A673 (cell line): ENCODE measurements around the gene ZBTB16. TPM values are rescaled to one million over a fixed set of nuclear protein-coding genes. Genes with fewer than 3 reads are reported as not detected.

ENCODE experiments used
- BruUV-seq: library from RNA; stranded (reverse); fragments of 400-500 nt; replicated peaks from 2 replicates; lab custom pipeline; 2021; lab: Mats Ljungman, UMichigan
- CTCF ChIA-PET: fragments of 300-600 bp; sonication (Branson Sonifier 250); formaldehyde crosslinking; loops from one replicate; lab custom pipeline; 2022; ENCODE audit warnings: antibody characterized with exemption; lab: Charles Lee
- POLR2A ChIA-PET: fragments of 300-600 bp; sonication (Branson Sonifier 250); formaldehyde crosslinking; loops from one replicate; lab custom pipeline; 2022; ENCODE audit warnings: antibody characterized with exemption; ENCODE audit not compliant: low non-redundant PET; lab: Charles Lee
- DNase-seq: peaks from one replicate; pipeline ENCODE4 v3.0.0-alpha.2; 2015; ENCODE audit warnings: low spot score
- H3K27ac ChIP-seq: fragments of 200-600 bp; sonication (generic); 2 replicates; pipeline ENCODE4 v1.5.1; 2016; ENCODE audit warnings: mixed run types, low read depth, mild to moderate bottlenecking, mixed read lengths, antibody characterized with exemption, low read length; ENCODE audit not compliant: poor library complexity, severe bottlenecking
- H3K27me3 ChIP-seq: fragments of 200-600 bp; sonication (generic); replicated peaks from 2 replicates; pipeline ENCODE4 v1.6.1; 2017; ENCODE audit warnings: mixed run types, low read depth, mild to moderate bottlenecking, mixed read lengths, antibody characterized with exemption, low read length; ENCODE audit not compliant: insufficient read depth, poor library complexity
- H3K36me3 ChIP-seq: fragments of 200-600 bp; sonication (generic); 2 replicates; pipeline ENCODE4 v1.6.1; 2016; ENCODE audit warnings: mixed run types, mild to moderate bottlenecking, mixed read lengths, antibody characterized with exemption, low read length; ENCODE audit not compliant: insufficient read depth, poor library complexity, severe bottlenecking
- H3K4me1 ChIP-seq: fragments of 200-600 bp; sonication (generic); 2 replicates; pipeline ENCODE4 v1.6.1; 2017; ENCODE audit warnings: mixed run types, mild to moderate bottlenecking, mixed read lengths, antibody characterized with exemption, low read length; ENCODE audit not compliant: insufficient read depth, poor library complexity, severe bottlenecking
- H3K4me3 ChIP-seq: fragments of 200-600 bp; sonication (generic); 2 replicates; pipeline ENCODE4 v1.5.1; 2016; ENCODE audit warnings: low read depth, mixed run types, mild to moderate bottlenecking, mixed read lengths, low read length; ENCODE audit not compliant: poor library complexity, severe bottlenecking
- H3K9me3 ChIP-seq: fragments of 200-600 bp; sonication (generic); 2 replicates; pipeline ENCODE4 v1.6.1; 2016; ENCODE audit warnings: mixed run types, low read depth, mild to moderate bottlenecking, mixed read lengths, antibody characterized with exemption, low read length; ENCODE audit not compliant: poor library complexity, severe bottlenecking
- EZH2 ChIP-seq: fragments of 200-600 bp; sonication (generic); IDR thresholded peaks from 2 replicates; pipeline ENCODE4 v1.6.1; 2017; ENCODE audit warnings: borderline replicate concordance, low read depth, mild to moderate bottlenecking, mixed read lengths, antibody characterized with exemption, low read length; ENCODE audit not compliant: poor library complexity, severe bottlenecking
- intact Hi-C: fragments of 100-400 bp; cut with micrococcal nuclease; formaldehyde crosslinking; loops from one replicate; pipeline ENCODE4 v1.10.0; 2022; ENCODE audit not compliant: unreplicated experiment
- total RNA-seq: library from RNA; stranded (reverse); gene quantifications from 2 replicates; pipeline ENCODE4 v1.2.3, GENCODE V29; 2021
- TF ChIP-seq, protein P1 (sequence below): fragments of 300-800, 200-600 bp; sonication (generic); conservative IDR thresholded peaks from 2 replicates; pipeline ENCODE4 v1.5.1; 2017; ENCODE audit warnings: low read depth, mild to moderate bottlenecking, antibody characterized with exemption, low read length, moderate library complexity, mixed read lengths

Gene ZBTB16
- total RNA-seq, 1 experiment from 2014 or later, result 12.0 TPM

DNA sequence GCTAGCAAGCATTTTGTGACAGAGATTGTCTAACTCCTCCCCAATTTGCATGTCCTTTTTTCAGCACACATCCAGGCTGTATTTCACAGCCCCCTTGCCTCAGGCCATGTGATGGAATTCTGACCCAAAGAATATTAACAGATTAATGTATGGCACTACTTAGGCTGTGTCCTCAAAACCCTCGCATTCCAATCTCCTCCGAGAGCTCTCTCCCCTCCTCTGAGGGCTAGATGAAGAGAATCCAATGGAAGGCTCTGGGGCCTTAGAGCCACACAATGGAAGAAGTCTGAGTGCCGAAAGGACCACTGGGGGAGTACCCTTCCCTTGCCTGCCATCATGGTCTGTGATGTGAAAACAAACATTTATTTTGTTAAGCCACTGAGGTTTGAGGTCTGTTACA is 223.0 kb downstream of the ZBTB16 start:
- Histone ChIP-seq H3K27ac (no peak overlapping the region), H3K9me3 (no peaks in the 10 kb centered on the region), H3K4me3 (no peak overlapping the region), H3K36me3 (no peaks in the 10 kb centered on the region), H3K27me3 (no peaks in the 10 kb centered on the region), H3K4me1 (no peaks in the 10 kb centered on the region)
- no peak for TF ChIP-seq EZH2
- no peak for DNase-seq
- no TSS peak for BruUV-seq
- CTCF ChIA-PET, result no interaction called here
- intact Hi-C loops, result no loop called here
- POLR2A ChIA-PET, result no interaction called here

DNA sequence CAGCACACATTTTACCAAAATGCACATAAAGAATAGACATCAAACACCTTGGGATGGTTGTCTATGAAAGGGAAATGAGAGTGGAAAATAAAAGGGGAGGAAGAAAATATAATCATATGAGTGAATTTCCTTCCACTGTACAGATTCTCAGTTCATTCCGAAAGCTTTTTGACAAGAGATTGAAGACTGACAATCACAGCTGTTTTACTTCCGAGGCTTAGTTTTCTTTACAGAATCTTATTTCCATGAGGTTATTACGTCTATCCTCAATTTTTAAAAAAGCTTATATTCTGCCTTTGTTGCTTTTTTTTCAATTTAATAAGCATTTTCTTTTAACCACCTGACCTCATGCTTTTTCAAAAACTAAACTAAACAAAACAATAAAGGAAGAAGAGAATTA is 223.9 kb downstream of the ZBTB16 start:
- no peaks in the 10 kb centered on the region for H3K4me1 ChIP-seq
- no peak for TF ChIP-seq EZH2
- TF ChIP-seq, protein P1, sequence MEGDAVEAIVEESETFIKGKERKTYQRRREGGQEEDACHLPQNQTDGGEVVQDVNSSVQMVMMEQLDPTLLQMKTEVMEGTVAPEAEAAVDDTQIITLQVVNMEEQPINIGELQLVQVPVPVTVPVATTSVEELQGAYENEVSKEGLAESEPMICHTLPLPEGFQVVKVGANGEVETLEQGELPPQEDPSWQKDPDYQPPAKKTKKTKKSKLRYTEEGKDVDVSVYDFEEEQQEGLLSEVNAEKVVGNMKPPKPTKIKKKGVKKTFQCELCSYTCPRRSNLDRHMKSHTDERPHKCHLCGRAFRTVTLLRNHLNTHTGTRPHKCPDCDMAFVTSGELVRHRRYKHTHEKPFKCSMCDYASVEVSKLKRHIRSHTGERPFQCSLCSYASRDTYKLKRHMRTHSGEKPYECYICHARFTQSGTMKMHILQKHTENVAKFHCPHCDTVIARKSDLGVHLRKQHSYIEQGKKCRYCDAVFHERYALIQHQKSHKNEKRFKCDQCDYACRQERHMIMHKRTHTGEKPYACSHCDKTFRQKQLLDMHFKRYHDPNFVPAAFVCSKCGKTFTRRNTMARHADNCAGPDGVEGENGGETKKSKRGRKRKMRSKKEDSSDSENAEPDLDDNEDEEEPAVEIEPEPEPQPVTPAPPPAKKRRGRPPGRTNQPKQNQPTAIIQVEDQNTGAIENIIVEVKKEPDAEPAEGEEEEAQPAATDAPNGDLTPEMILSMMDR, result no peak
- BruUV-seq, result no TSS peak
- ChIA-PET CTCF (no interaction called here), POLR2A (no interaction called here)
- no peak for DNase-seq
- no peak overlapping the region for H3K4me3 ChIP-seq
- peaks cover 7% of the 10 kb centered on the region for H3K27me3 ChIP-seq
- no peak overlapping the region for H3K27ac ChIP-seq
- intact Hi-C loops, result no loop called here
- H3K9me3 ChIP-seq, result no peaks in the 10 kb centered on the region
- no peaks in the 10 kb centered on the region for H3K36me3 ChIP-seq

DNA sequence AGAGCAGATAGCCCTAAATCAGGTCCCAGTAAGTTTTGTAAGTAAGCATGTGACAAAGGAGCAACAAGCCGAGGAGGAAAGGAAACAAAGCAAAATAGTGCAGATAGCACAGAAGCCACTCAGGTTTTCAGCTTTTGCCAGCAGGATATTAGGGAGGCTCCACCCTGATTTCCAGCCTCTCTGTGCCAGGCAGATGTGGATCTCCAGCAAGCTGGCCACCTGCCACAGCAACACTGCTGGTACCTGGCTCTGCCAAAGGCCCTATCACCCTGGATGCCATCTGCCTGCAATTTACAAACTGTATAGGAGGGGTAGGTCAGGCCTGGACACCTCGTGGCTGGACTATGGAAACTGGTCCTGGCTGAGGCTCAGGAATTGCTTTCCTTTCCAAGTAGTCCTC is 224.5 kb downstream of the ZBTB16 start:
- no peaks in the 10 kb centered on the region for H3K4me1 ChIP-seq
- CTCF ChIA-PET, result no interaction called here
- intact Hi-C loops, result no loop called here
- peaks cover 13% of the 10 kb centered on the region for H3K27me3 ChIP-seq
- H3K9me3 ChIP-seq, result no peaks in the 10 kb centered on the region
- no peaks in the 10 kb centered on the region for H3K36me3 ChIP-seq
- POLR2A ChIA-PET, result no interaction called here
- no peak overlapping the region for H3K27ac ChIP-seq
- H3K4me3 ChIP-seq, result no peak overlapping the region
- TF ChIP-seq, protein P1, result no peak
- TF ChIP-seq EZH2, result no peak
- no TSS peak for BruUV-seq
- no peak for DNase-seq

DNA sequence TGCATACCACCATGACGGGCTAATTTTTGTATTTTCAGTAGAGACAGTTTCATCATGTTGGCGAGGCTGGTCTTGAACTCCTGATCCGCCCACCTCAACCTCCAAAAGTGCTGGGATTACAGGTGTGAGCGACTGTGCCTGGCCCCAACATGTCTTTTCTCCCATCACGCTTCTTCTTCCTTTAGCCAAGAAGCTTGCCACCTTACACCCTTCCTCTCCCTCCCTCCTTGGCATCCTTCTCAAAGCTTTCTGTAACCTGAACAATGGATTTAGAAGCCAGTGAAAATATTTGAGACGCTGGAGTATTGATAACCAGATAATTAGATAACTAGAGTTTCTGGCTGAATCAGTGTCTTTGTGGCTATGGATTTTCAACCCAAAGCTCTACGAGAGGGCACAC is 225.4 kb downstream of the ZBTB16 start:
- H3K4me3 ChIP-seq, result no peak overlapping the region
- ChIA-PET CTCF (no interaction called here), POLR2A (no interaction called here)
- intact Hi-C loops, result no loop called here
- H3K4me1 ChIP-seq, result no peaks in the 10 kb centered on the region
- H3K27me3 ChIP-seq, result peaks cover 22% of the 10 kb centered on the region
- H3K36me3 ChIP-seq, result no peaks in the 10 kb centered on the region
- no TSS peak for BruUV-seq
- no peak overlapping the region for H3K27ac ChIP-seq
- no peaks in the 10 kb centered on the region for H3K9me3 ChIP-seq
- TF ChIP-seq, protein P1, result no peak
- TF ChIP-seq EZH2, result no peak
- DNase-seq, result no peak
